Measurements from ENCODE around the gene NAALADL2. TPM values are rescaled to one million over a fixed set of nuclear protein-coding genes. Genes with fewer than 3 reads are reported as not detected.

NAALADL2 gene
- total RNA-seq, 1 experiment from 2014 or later: 1.9 TPM

DNA sequence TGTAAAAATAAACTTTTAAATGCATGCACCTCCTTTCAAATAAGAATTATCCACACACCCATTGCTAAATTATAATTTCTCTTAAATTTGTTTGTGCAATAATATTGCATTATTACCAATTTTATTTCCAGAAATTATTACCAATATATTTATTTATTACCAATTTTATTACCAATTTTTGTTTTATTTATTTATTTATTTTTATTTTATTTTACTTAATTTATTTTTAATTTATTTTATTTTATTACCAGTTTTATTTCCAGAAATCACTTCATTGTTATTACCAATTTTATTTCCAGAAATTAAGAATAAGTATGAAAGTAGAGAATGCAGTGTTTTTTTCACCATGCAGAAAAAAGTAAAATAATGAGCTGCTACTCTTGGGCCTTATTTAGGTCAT is 525.4 kb downstream of the NAALADL2 start:
- H2AFZ ChIP-seq (ENCODE audit: low read length): no peak overlapping the region
- H3K27ac ChIP-seq (ENCODE audit: low read length): no peak overlapping the region
- no peaks in the 10 kb centered on the region for H3K9me3 ChIP-seq (ENCODE audit: low read length)
- no peak overlapping the region for H3K4me3 ChIP-seq (ENCODE audit: low read length)
- CTCF ChIA-PET: no interaction called here
- no peaks in the 10 kb centered on the region for H3K79me2 ChIP-seq (ENCODE audit: low read length)
- no peaks in the 10 kb centered on the region for H3K27me3 ChIP-seq (ENCODE audit: low read length)
- no peak overlapping the region for H3K4me2 ChIP-seq (ENCODE audit: low read length)
- POLR2A ChIA-PET (ENCODE audit: unreplicated experiment): no interaction called here
- no peaks in the 10 kb centered on the region for H4K20me1 ChIP-seq (ENCODE audit: low read length)
- DNase-seq: no peak
- peaks cover 12% of the 10 kb centered on the region for H3K4me1 ChIP-seq (ENCODE audit: insufficient read depth, low read length)
- intact Hi-C loops (cut with micrococcal nuclease): no loop called here
- ATAC-seq: no peak
- H3K36me3 ChIP-seq (ENCODE audit: low read depth, low read length): no peaks in the 10 kb centered on the region
- BruUV-seq (replicated peaks): no TSS peak
- TF ChIP-seq EZH2 (IDR thresholded peaks at IDR 0.05; ENCODE audit: low read length, unreplicated experiment) (no peak), EZH2phosphoT487 (IDR thresholded peaks at IDR 0.05; ENCODE audit: borderline replicate concordance, low read length) (no peak)
- TF ChIP-seq, protein P1, sequence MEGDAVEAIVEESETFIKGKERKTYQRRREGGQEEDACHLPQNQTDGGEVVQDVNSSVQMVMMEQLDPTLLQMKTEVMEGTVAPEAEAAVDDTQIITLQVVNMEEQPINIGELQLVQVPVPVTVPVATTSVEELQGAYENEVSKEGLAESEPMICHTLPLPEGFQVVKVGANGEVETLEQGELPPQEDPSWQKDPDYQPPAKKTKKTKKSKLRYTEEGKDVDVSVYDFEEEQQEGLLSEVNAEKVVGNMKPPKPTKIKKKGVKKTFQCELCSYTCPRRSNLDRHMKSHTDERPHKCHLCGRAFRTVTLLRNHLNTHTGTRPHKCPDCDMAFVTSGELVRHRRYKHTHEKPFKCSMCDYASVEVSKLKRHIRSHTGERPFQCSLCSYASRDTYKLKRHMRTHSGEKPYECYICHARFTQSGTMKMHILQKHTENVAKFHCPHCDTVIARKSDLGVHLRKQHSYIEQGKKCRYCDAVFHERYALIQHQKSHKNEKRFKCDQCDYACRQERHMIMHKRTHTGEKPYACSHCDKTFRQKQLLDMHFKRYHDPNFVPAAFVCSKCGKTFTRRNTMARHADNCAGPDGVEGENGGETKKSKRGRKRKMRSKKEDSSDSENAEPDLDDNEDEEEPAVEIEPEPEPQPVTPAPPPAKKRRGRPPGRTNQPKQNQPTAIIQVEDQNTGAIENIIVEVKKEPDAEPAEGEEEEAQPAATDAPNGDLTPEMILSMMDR (conservative IDR thresholded peaks at IDR 0.05; ENCODE audit: low read depth, low read length): no peak
- H3K9me2 ChIP-seq (replicated peaks; ENCODE audit: low read length): no peaks in the 10 kb centered on the region
- H3K9ac ChIP-seq (ENCODE audit: low read length): no peak overlapping the region
- H3F3A ChIP-seq (ENCODE audit: low read length, unreplicated experiment): no peaks in the 10 kb centered on the region

DNA sequence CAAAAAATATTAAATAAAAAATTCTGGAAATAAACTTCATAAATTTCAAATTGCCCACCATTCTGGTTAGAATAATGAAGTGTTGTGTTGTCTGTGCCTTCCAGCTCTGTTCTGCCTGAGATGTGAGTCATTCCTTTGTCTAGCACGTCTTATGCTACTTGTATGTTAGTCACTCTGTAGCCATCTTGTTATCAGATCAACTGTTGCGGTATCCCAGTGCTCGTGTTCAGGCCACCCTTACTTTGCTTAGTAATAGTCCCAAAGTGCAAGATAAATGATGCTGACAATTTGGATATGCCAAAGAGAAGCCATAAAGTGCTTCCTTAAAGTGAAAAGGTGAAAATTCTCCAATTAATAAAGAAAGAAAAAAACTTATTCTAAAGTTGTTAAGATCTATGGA is 527.5 kb downstream of the NAALADL2 start:
- H3K9ac ChIP-seq (ENCODE audit: low read length): no peak overlapping the region

DNA sequence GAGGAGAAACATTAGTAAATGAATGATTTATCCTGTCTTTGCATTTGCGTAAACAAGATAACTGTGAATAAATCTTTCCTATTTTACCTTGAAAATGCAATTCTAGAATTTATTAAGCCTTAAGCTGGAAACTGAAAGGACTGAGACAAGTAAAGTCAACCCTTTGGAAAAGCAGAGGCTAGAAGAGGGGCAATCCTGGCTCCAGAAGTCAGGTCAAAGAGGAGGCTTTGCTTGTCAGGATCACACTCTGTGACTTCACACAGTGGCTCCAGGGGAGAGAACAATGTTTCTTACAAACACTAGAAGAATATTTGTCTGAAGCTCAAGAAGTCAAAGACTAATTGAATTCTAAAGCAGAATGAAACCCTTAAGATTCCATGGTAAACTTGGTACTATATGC is 530.4 kb downstream of the NAALADL2 start:
- Histone ChIP-seq H3K4me3 (ENCODE audit: low read length) (no peak overlapping the region), H4K20me1 (ENCODE audit: low read length) (no peaks in the 10 kb centered on the region), H3K27me3 (ENCODE audit: low read length) (no peaks in the 10 kb centered on the region), H3F3A (ENCODE audit: low read length, unreplicated experiment) (no peaks in the 10 kb centered on the region), H3K9me2 (replicated peaks; ENCODE audit: low read length) (no peaks in the 10 kb centered on the region), H3K36me3 (ENCODE audit: low read depth, low read length) (no peaks in the 10 kb centered on the region), H3K4me2 (ENCODE audit: low read length) (no peak overlapping the region), H3K79me2 (ENCODE audit: low read length) (no peaks in the 10 kb centered on the region), H3K9ac (ENCODE audit: low read length) (no peak overlapping the region), H3K9me3 (ENCODE audit: low read length) (no peaks in the 10 kb centered on the region), H3K4me1 (ENCODE audit: insufficient read depth, low read length) (peaks cover 12% of the 10 kb centered on the region), H3K27ac (ENCODE audit: low read length) (no peak overlapping the region), H2AFZ (ENCODE audit: low read length) (no peak overlapping the region)
- BruUV-seq (replicated peaks): no TSS peak
- ChIA-PET CTCF (no interaction called here), POLR2A (ENCODE audit: unreplicated experiment) (no interaction called here)
- no peak for DNase-seq
- ATAC-seq: no peak
- intact Hi-C loops (cut with micrococcal nuclease): no loop called here
- no peak for TF ChIP-seq EZH2phosphoT487 (IDR thresholded peaks at IDR 0.05; ENCODE audit: borderline replicate concordance, low read length)
- TF ChIP-seq, protein P1 (conservative IDR thresholded peaks at IDR 0.05; ENCODE audit: low read depth, low read length): no peak

More for the DNA sequence above, 527.5 kb downstream of the NAALADL2 start:
- Histone ChIP-seq H3K9me2 (replicated peaks; ENCODE audit: low read length) (no peaks in the 10 kb centered on the region), H3K79me2 (ENCODE audit: low read length) (no peaks in the 10 kb centered on the region), H3K27ac (ENCODE audit: low read length) (0 out of 2 replicates have a peak overlapping the region, but pooled peaks have one; percentile 15), H3K4me2 (ENCODE audit: low read length) (peak overlapping the region; percentile 34; the same call in 1 of the 2 replicates), H3K27me3 (ENCODE audit: low read length) (no peaks in the 10 kb centered on the region), H4K20me1 (ENCODE audit: low read length) (no peaks in the 10 kb centered on the region), H3F3A (ENCODE audit: low read length, unreplicated experiment) (no peaks in the 10 kb centered on the region), H2AFZ (ENCODE audit: low read length) (peak overlapping the region; percentile 56), H3K36me3 (ENCODE audit: low read depth, low read length) (no peaks in the 10 kb centered on the region), H3K4me3 (ENCODE audit: low read length) (no peak overlapping the region), H3K9me3 (ENCODE audit: low read length) (no peaks in the 10 kb centered on the region), H3K4me1 (ENCODE audit: insufficient read depth, low read length) (peaks cover 12% of the 10 kb centered on the region)
- ATAC-seq (peak; percentile 100), DNase-seq (peak; percentile 84)
- TF ChIP-seq EZH2phosphoT487 (IDR thresholded peaks at IDR 0.05; ENCODE audit: borderline replicate concordance, low read length) (no peak), EZH2 (IDR thresholded peaks at IDR 0.05; ENCODE audit: low read length, unreplicated experiment) (no peak)
- TF ChIP-seq, protein P1 (conservative IDR thresholded peaks at IDR 0.05; ENCODE audit: low read depth, low read length): no peak
- POLR2A ChIA-PET (ENCODE audit: unreplicated experiment): interaction anchor here (0.6 kb wide), 1 partner anchor 11 kb away, joined by 5 read pairs; no protein-coding TSS in a partner anchor
- BruUV-seq (replicated peaks): no TSS peak
- intact Hi-C loops (cut with micrococcal nuclease): no loop called here
- CTCF ChIA-PET: no interaction called here
